Measurements from ENCODE around the gene PACRG. TPM values are rescaled to one million over a fixed set of nuclear protein-coding genes. Genes with fewer than 3 reads are reported as not detected.

The PACRG gene
- total and polyA plus RNA-seq, 2 of the 4 experiments (the other 2 are of a cell fraction): not detected

- TF ChIP-seq CTCF (conservative IDR thresholded peaks at IDR 0.05; ENCODE audit: low read depth, low read length) (no peak), CHD1 (IDR thresholded peaks at IDR 0.05; ENCODE audit: low read depth, low read length) (no peak), MAFK (IDR thresholded peaks at IDR 0.05; ENCODE audit: low read depth, low read length) (no peak), RCOR1 (IDR thresholded peaks at IDR 0.05; ENCODE audit: insufficient replicate concordance, low read length) (no peak), MXI1 (IDR thresholded peaks at IDR 0.05; ENCODE audit: borderline replicate concordance, low read depth, low read length) (no peak), POLR2A (IDR thresholded peaks at IDR 0.05; ENCODE audit: low read depth, low read length) (no peak)
- TF ChIP-seq, protein P1, sequence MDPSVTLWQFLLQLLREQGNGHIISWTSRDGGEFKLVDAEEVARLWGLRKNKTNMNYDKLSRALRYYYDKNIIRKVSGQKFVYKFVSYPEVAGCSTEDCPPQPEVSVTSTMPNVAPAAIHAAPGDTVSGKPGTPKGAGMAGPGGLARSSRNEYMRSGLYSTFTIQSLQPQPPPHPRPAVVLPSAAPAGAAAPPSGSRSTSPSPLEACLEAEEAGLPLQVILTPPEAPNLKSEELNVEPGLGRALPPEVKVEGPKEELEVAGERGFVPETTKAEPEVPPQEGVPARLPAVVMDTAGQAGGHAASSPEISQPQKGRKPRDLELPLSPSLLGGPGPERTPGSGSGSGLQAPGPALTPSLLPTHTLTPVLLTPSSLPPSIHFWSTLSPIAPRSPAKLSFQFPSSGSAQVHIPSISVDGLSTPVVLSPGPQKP (IDR thresholded peaks at IDR 0.05; ENCODE audit: borderline replicate concordance, low read depth, low read length): no peak
- H4K8ac ChIP-seq (ENCODE audit: low read depth in 2 of 2, low read length in 2 of 2): no peak overlapping the region
- H2BK15ac ChIP-seq (ENCODE audit: low read depth, low read length): no peak overlapping the region
- ChIA-PET POLR2A (ENCODE audit: unreplicated experiment) (no interaction called here), CTCF (no interaction called here)
- H2AFZ ChIP-seq (replicated peaks; ENCODE audit: low read length, poor library complexity): no peak overlapping the region
- H2AK5ac ChIP-seq (ENCODE audit: low read depth, low read length): no peak overlapping the region
- in situ Hi-C loops (cut with MboI; ENCODE audit: low sequenced_read_pairs): no loop called here
- H3K4me2 ChIP-seq (ENCODE audit: low read depth, low read length): no peak overlapping the region
- no peak overlapping the region for H3K27ac ChIP-seq (ENCODE audit: insufficient read depth, low read length)
- H4K91ac ChIP-seq (ENCODE audit: insufficient read depth, low read depth, low read length): no peak overlapping the region
- no peak overlapping the region for H3K14ac ChIP-seq (replicated peaks; ENCODE audit: low read depth, low read length)
- no peak overlapping the region for H2BK20ac ChIP-seq (ENCODE audit: low read depth, low read length)
- intact Hi-C loops (cut with micrococcal nuclease): no loop called here
- H3K4me1 ChIP-seq (ENCODE audit: control insufficient read depth, insufficient read depth, low read length): no peaks in the 10 kb centered on the region
- no peak overlapping the region for H3K4ac ChIP-seq (ENCODE audit: low read depth, low read length)
- WGBS, 2 experiments (ENCODE audit: extremely low coverage in 2 of 2, insufficient read length in 1 of 2): no CpG with 5 or more reads among the region's 8 CpGs
- no peak overlapping the region for H3K4me3 ChIP-seq (ENCODE audit: insufficient read depth, low read depth, low read length)
- peaks cover 31% of the 10 kb centered on the region for H3K9me3 ChIP-seq (ENCODE audit: control insufficient read depth, insufficient read depth, low read length)
- no peaks in the 10 kb centered on the region for H3K79me1 ChIP-seq (ENCODE audit: low read depth in 1 of 2, low read length in 2 of 2)
- no peak for DNase-seq
- H3K9ac ChIP-seq (ENCODE audit: low read depth, low read length): no peak overlapping the region
- H3K23ac ChIP-seq (ENCODE audit: low read depth, low read length): no peak overlapping the region
- H3K18ac ChIP-seq (ENCODE audit: low read depth, low read length): no peak overlapping the region
- no peaks in the 10 kb centered on the region for H3K27me3 ChIP-seq (ENCODE audit: control insufficient read depth, insufficient read depth, low read length)
- H2BK120ac ChIP-seq (ENCODE audit: low read depth, low read length): no peak overlapping the region
- no peaks in the 10 kb centered on the region for H4K20me1 ChIP-seq (ENCODE audit: insufficient read depth, low read length)
- H2BK5ac ChIP-seq (ENCODE audit: low read depth, low read length, poor library complexity, severe bottlenecking): no peak overlapping the region
- no peak overlapping the region for H2AK9ac ChIP-seq (replicated peaks; ENCODE audit: low read depth, low read length, poor library complexity)
- dilution Hi-C loops (cut with HindIII; ENCODE audit: low sequenced_read_pairs, unreplicated experiment): no loop called here
- BruUV-seq (replicated peaks): no TSS peak
- H3K9me1 ChIP-seq (ENCODE audit: insufficient read depth, low read length): no peaks in the 10 kb centered on the region
- H3K36me3 ChIP-seq (ENCODE audit: control insufficient read depth, insufficient read depth, low read length): no peaks in the 10 kb centered on the region
- no peak overlapping the region for H3K56ac ChIP-seq (ENCODE audit: extremely low read depth, insufficient read depth, low read length)
- no peak overlapping the region for H4K5ac ChIP-seq (ENCODE audit: low read depth, low read length)
- no peak for ATAC-seq (ENCODE audit: low read depth)
Measured at GRCh38 chr6:163259689-163260088, 531.9 kb downstream of the PACRG start.
